Effector memory CD8-positive, alpha-beta T cell (primary cell): Measurements from ENCODE around the gene LINGO4.

ENCODE experiments used
- ATAC-seq: fragments of 150-1000 bp; cut with Tn5 transposase; replicated peaks from 2 replicates; pipeline ENCODE4 v1.10.0; 2021; ENCODE audit warnings: mild to moderate bottlenecking, moderate library complexity
- DNase-seq, 3 experiments: peaks; one replicate each; pipeline ENCODE4 v3.0.0; 2021
- H3K27ac Mint-ChIP-seq, 2 donors: one replicate each; pipeline ENCODE4 v1.8.0; 2022; ENCODE audit warnings: mild to moderate bottlenecking in 2 of 2, mixed read lengths in 2 of 2, moderate library complexity in 2 of 2
- H3K27me3 Mint-ChIP-seq, 2 donors: one replicate each; pipeline ENCODE4 v1.8.0; 2022; ENCODE audit warnings: mixed read lengths in 2 of 2
- H3K36me3 Mint-ChIP-seq: one replicate; pipeline ENCODE4 v1.8.0; 2022; ENCODE audit warnings: mild to moderate bottlenecking, moderate library complexity, mixed read lengths; ENCODE audit not compliant: insufficient read depth
- H3K4me1 Mint-ChIP-seq, 2 donors: one replicate each; pipeline ENCODE4 v1.8.0; 2022; ENCODE audit warnings: low read depth in 2 of 2, mixed read lengths in 2 of 2
- H3K4me3 Mint-ChIP-seq, 2 donors: one replicate each; pipeline ENCODE4 v1.8.0; 2022; ENCODE audit warnings: mild to moderate bottlenecking in 2 of 2, mixed read lengths in 2 of 2, moderate library complexity in 2 of 2
- H3K9me3 Mint-ChIP-seq, 2 donors: one replicate each; pipeline ENCODE4 v1.8.0; 2022; ENCODE audit warnings: mixed read lengths in 2 of 2
- total RNA-seq, 9 experiments: gene quantifications; one replicate each; lab custom pipeline; 2026; lab: John Stamatoyannopoulos, UW

The LINGO4 gene
- total RNA-seq: 0 to 1.1 (median 0.10) reads per million in 9 experiments

- H3K36me3 Mint-ChIP-seq: peaks cover 12% of the 10 kb centered on the region
- peaks cover 12 to 28% of the 10 kb centered on the region in 2 donors for H3K4me1 Mint-ChIP-seq
- peak within 1 kb of the TSS in 1 of 2 donors; percentile 80 for H3K27ac Mint-ChIP-seq
- H3K4me3 Mint-ChIP-seq: no peak within 1 kb of the TSS
- H3K27me3 Mint-ChIP-seq: no peaks in the 10 kb centered on the region
- DNase-seq (no peak), ATAC-seq (peak; percentile 39)
- no peaks in the 10 kb centered on the region for H3K9me3 Mint-ChIP-seq
Measured at GRCh38 chr1:151805066-151805820, at the start of gene LINGO4. Gene LINGO4 (minus strand): TSS chr1:151805419. CDS start chr1:151802704, 2,715 bp downstream.

- ATAC-seq: no peak
- no peaks in the 10 kb centered on the region for H3K9me3 Mint-ChIP-seq
- peaks cover 2% of the 10 kb centered on the region for H3K36me3 Mint-ChIP-seq
- no peak overlapping the region for H3K27ac Mint-ChIP-seq
- DNase-seq: no peak
- no peak overlapping the region for H3K4me3 Mint-ChIP-seq
- no peaks in the 10 kb centered on the region for H3K27me3 Mint-ChIP-seq
- H3K4me1 Mint-ChIP-seq: peaks cover 10 to 17% of the 10 kb centered on the region in 2 donors
Measured at GRCh38 chr1:151854658-151855057, 49.4 kb upstream of the LINGO4 start.

GRCh38 chr1:151853411-151853943, 48.3 kb upstream of the LINGO4 start, which contains the start of gene THEM5:
Gene THEM5 (minus strand): TSS chr1:151853712. CDS start chr1:151853565, 147 bp downstream.
- Mint-ChIP-seq H3K4me3 (no peak within 1 kb of the TSS), H3K4me1 (peaks cover 8 to 28% of the 10 kb centered on the region in 2 donors), H3K36me3 (peaks cover 7% of the 10 kb centered on the region), H3K27me3 (no peaks in the 10 kb centered on the region), H3K9me3 (no peaks in the 10 kb centered on the region), H3K27ac (peak within 1 kb of the TSS in 1 of 2 donors; percentile 38)
- DNase-seq (no peak), ATAC-seq (no peak)

- peaks cover 7% of the 10 kb centered on the region for H3K36me3 Mint-ChIP-seq
- no peak overlapping the region for H3K4me3 Mint-ChIP-seq
- no peak overlapping the region for H3K27ac Mint-ChIP-seq
- ATAC-seq (no peak), DNase-seq (no peak)
- H3K27me3 Mint-ChIP-seq: no peaks in the 10 kb centered on the region
- no peaks in the 10 kb centered on the region for H3K9me3 Mint-ChIP-seq
- peaks cover 8 to 31% of the 10 kb centered on the region in 2 donors for H3K4me1 Mint-ChIP-seq
Measured at GRCh38 chr1:151852733-151853132, 47.5 kb upstream of the LINGO4 start.

GRCh38 chr1:151851886-151852285, 46.7 kb upstream of the LINGO4 start:
- Mint-ChIP-seq H3K4me1 (peaks cover 10 to 32% of the 10 kb centered on the region in 2 donors), H3K36me3 (peaks cover 9% of the 10 kb centered on the region), H3K9me3 (no peaks in the 10 kb centered on the region), H3K27me3 (no peaks in the 10 kb centered on the region), H3K4me3 (no peak overlapping the region), H3K27ac (peak overlapping the region in 1 of 2 donors; percentile 54)
- ATAC-seq (no peak), DNase-seq (no peak)

GRCh38 chr1:151849871-151850270, 44.7 kb upstream of the LINGO4 start:
- no peak for DNase-seq
- peak overlapping the region; percentile 67 to 85 for H3K27ac Mint-ChIP-seq
- no peaks in the 10 kb centered on the region for H3K27me3 Mint-ChIP-seq
- peak overlapping the region in 1 of 2 donors; percentile 22 for H3K4me3 Mint-ChIP-seq
- H3K4me1 Mint-ChIP-seq: peaks cover 20 to 41% of the 10 kb centered on the region in 2 donors
- H3K36me3 Mint-ChIP-seq: peaks cover 13% of the 10 kb centered on the region
- ATAC-seq: no peak
- H3K9me3 Mint-ChIP-seq: no peaks in the 10 kb centered on the region

GRCh38 chr1:151849126-151849525, 43.9 kb upstream of the LINGO4 start:
- no peak for ATAC-seq
- H3K4me1 Mint-ChIP-seq: peaks cover 20 to 41% of the 10 kb centered on the region in 2 donors
- peaks cover 13% of the 10 kb centered on the region for H3K36me3 Mint-ChIP-seq
- H3K27ac Mint-ChIP-seq: peak overlapping the region; percentile 85 to 87
- DNase-seq: no peak
- H3K9me3 Mint-ChIP-seq: no peaks in the 10 kb centered on the region
- no peaks in the 10 kb centered on the region for H3K27me3 Mint-ChIP-seq
- H3K4me3 Mint-ChIP-seq: peak overlapping the region; percentile 15 to 63

- no peaks in the 10 kb centered on the region for H3K27me3 Mint-ChIP-seq
- H3K4me3 Mint-ChIP-seq: no peak overlapping the region
- DNase-seq (no peak), ATAC-seq (no peak)
- peaks cover 20 to 36% of the 10 kb centered on the region in 2 donors for H3K4me1 Mint-ChIP-seq
- H3K36me3 Mint-ChIP-seq: peaks cover 13% of the 10 kb centered on the region
- peak overlapping the region; percentile 85 to 87 for H3K27ac Mint-ChIP-seq
- H3K9me3 Mint-ChIP-seq: no peaks in the 10 kb centered on the region
Measured at GRCh38 chr1:151847867-151848596, 42.8 kb upstream of the LINGO4 start.

- H3K36me3 Mint-ChIP-seq: peaks cover 13% of the 10 kb centered on the region
- DNase-seq (no peak), ATAC-seq (peak; percentile 47)
- H3K4me1 Mint-ChIP-seq: peaks cover 20 to 36% of the 10 kb centered on the region in 2 donors
- peak overlapping the region; percentile 5 to 31 for H3K4me3 Mint-ChIP-seq
- H3K9me3 Mint-ChIP-seq: no peaks in the 10 kb centered on the region
- H3K27ac Mint-ChIP-seq: peak overlapping the region; percentile 53 to 87
- no peaks in the 10 kb centered on the region for H3K27me3 Mint-ChIP-seq
Measured at GRCh38 chr1:151846686-151847237, 41.5 kb upstream of the LINGO4 start.

- Mint-ChIP-seq H3K36me3 (peaks cover 13% of the 10 kb centered on the region), H3K4me3 (peak overlapping the region in 1 of 2 donors; percentile 5), H3K27ac (peak overlapping the region; percentile 53 to 87), H3K27me3 (no peaks in the 10 kb centered on the region), H3K4me1 (peaks cover 17 to 33% of the 10 kb centered on the region in 2 donors), H3K9me3 (no peaks in the 10 kb centered on the region)
- no peak for DNase-seq
- peak; percentile 55 for ATAC-seq
Measured at GRCh38 chr1:151846062-151846568, 40.9 kb upstream of the LINGO4 start.

- no peaks in the 10 kb centered on the region for H3K27me3 Mint-ChIP-seq
- peaks cover 30 to 31% of the 10 kb centered on the region in 2 donors for H3K4me1 Mint-ChIP-seq
- no peaks in the 10 kb centered on the region for H3K9me3 Mint-ChIP-seq
- H3K36me3 Mint-ChIP-seq: peaks cover 22% of the 10 kb centered on the region
- no peak overlapping the region for H3K4me3 Mint-ChIP-seq
- ATAC-seq (no peak), DNase-seq (no peak)
- H3K27ac Mint-ChIP-seq: no peak overlapping the region
Measured at GRCh38 chr1:151843398-151843797, 38.2 kb upstream of the LINGO4 start.

GRCh38 chr1:151841141-151841540, 35.9 kb upstream of the LINGO4 start:
- Mint-ChIP-seq H3K27ac (peak overlapping the region; percentile 80 to 93), H3K4me3 (peak overlapping the region; percentile 88 to 89)

GRCh38 chr1:151840421-151840820, 35.2 kb upstream of the LINGO4 start:
- Mint-ChIP-seq H3K27me3 (no peaks in the 10 kb centered on the region), H3K4me3 (peak overlapping the region; percentile 88 to 89), H3K36me3 (peaks cover 33% of the 10 kb centered on the region), H3K4me1 (peaks cover 33 to 34% of the 10 kb centered on the region in 2 donors), H3K9me3 (no peaks in the 10 kb centered on the region), H3K27ac (peak overlapping the region; percentile 80 to 93)
- DNase-seq: no peak
- ATAC-seq: no peak

More at GRCh38 chr1:151841141-151841540, 35.9 kb upstream of the LINGO4 start:
- Mint-ChIP-seq H3K9me3 (no peaks in the 10 kb centered on the region), H3K4me1 (peaks cover 34 to 37% of the 10 kb centered on the region in 2 donors), H3K36me3 (peaks cover 37% of the 10 kb centered on the region), H3K27me3 (no peaks in the 10 kb centered on the region)
- no peak for DNase-seq
- no peak for ATAC-seq
